Stimulated activated CD8-positive, alpha-beta memory T cell treated with anti-CD3 and anti-CD28 coated beads, Interleukin-2, amount 100 ng/mL, for 1 hour (primary cell): Measurements from ENCODE around the gene EYA2.

Experiments
- DNase-seq, 2 donors: peaks; one replicate each; pipeline ENCODE4 v3.0.0-alpha.2; 2020; ENCODE audit warnings: low read depth in 2 of 2

The EYA2 gene

DNA sequence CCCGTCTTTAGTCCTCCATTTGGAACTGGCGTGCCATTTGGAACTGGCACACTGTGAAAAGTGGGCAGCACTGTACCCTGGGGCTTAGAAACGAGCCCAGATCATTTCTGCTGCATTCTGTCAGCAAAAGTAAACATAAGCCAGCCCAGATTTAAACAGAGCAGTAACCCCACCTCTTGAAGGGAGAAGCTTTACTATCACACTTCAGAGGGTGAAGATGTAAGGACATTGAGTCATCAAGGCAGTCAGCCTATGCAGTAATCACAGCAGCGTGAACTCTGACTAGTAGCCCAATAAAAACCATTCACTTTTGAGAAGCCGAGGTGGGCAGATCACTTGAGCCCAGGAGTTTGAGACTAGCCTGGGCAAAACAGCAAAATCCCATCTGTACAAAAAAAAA is 216.9 kb downstream of the EYA2 start:
- DNase-seq = no peak

DNA sequence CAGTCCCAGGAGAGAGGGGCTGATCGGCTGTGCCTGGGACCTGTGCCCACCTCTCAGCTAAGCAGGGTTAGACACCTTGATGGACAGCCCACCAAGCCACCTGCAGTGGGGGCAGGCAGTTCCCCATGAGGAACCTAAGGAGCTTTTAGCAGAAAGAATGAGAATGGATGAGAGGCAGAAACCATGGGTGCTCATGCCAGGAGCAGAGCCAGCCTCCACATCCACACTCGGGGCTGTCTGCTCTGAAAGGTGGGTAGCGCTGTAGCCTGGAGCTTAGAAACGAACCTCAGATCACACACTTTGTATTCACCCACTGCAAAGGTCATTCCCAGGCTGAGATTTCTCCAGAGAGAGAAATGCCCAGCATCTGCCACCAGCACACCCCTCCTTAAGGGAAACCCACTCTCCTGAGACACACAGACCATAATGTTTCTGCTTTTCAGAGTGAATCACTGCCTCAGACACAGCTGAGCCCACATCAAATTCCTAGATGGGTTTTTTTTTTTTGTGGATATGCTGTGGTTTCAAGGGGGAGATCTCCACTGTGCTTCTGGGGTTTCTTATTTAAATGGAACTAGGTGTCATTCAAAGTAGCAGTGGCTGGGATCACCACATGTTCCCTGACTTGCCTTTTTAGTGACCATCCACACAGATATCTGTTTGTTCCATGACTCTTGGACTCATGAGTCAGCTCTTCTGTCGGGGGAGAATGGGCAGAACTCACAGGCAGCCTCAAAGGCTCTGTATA is 218.9 kb downstream of the EYA2 start:
- DNase-seq = no peak

DNA sequence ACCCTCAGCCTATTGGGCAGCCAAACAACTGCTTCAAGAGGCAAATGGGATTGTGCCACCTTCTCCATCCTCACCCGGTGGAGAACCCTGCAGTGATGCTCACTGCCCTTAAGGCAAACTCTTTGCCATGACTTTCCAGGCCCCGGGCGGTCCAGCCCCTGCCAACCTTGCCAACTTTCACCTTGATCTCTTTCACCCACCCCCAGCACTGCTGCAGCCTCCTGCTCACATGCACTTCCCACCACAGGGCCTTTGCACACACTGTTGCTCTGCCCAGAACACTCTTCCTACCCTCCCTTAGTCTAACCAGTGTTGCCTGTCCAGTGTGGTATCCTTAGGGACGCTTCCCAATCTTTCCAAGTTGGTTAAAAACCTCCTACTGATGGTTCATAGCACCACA is 221.1 kb downstream of the EYA2 start:
- DNase-seq = no peak

DNA sequence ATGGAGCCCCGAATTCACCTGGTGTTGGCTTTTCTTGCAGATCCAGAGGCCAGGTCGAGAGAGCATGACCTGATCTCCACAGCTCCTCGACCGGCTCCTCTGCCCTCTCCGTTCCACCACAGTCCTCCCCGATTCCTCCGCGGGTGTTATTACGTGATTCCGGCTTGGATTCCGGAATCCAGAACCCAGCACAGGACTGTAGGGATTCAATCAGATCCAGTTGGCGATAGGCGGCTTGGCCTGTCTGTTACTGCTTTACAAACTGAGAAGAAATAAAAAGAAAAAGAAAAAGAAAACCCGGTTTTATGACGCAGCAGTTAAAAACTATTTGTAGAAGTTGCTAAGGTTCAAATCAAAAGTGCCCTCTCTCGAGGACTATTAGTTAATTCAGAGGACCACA is 222.7 kb downstream of the EYA2 start:
- no peak for DNase-seq

DNA sequence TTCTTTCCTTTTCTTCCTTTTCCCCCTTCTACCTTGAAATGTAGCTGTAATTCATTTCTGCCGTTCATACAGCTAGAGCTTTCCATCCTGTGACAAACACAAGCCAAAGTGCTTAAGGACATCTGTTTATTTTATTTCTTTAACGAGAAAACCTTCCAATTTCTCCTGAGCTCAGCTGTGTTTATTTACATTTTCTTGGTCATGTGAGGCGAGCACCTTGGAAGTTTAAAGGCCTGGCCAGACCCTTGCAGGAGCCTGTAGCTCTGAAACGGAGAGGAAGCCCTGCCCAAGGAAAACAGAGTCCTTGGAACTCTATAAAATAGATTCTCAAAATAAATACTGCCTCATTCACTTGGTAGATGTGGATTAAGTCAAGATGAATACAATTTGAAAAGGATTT is 223.1 kb downstream of the EYA2 start:
- DNase-seq = no peak

DNA sequence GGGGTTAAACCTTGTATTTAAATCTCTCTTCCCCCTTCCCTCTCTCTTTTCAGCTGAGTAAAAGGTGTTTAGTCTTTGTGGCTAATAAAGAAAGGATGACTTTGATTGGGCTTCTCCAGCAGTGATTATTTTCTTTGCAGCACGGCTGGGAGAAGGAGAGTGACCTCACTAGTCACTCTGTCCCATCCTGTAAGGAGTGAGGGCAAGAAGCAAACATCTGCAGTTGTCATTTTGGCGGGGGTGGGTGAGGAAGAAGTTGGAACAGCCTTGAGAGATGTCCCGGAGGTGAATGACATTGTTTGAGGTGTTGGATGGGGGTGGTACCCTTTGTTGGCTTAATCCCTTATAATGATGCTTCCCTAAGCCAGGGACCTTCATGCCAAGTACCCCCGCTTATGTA is 223.6 kb downstream of the EYA2 start:
- no peak for DNase-seq

DNA sequence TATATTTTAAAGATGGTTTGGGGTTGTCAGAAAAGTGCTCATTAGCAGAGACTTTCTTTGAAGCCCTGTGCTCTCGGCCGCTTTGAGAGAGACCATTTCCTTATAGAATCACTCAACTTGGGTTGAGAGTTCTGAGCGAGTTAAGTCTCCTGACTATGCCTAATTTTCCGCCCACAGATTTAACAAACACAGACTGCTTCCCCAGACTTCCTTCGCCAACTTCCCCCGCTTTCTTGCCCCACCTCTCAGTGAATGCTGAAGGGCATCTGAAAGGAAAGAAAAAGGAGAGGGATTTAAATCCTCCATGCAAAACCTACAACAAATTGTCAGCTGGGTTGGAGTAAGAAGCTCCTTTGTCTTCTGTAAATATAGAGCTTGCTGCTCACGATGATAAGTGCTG is 224.0 kb downstream of the EYA2 start:
- no peak for DNase-seq

DNA sequence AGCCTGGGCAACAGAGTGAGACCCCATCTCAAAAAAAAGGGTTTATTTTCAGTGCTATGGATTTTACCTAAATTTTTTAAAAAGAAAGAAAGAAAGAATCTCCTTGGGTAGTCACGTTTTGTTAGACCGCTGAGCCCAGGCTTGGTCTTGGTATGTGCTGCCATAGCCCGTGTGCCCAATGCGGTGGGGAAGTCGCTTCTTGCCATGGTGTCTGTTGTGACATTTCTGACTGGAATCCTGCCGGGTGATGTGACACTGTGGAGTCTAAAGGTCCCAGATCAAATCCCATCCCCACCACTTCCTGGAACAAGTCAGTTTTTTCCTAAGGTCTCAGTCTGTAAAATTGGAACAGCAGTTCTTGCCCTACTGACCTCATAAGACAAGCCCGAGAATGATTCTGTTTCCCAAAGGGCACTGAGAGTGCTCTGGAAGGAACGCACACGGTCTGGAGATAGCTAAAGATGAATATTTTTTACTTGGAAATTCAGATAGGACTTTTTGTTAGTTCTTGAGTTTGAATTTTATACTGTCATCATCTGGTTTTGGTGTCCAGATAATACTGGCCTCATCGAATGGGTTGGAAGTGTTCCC is 225.8 kb downstream of the EYA2 start:
- no peak for DNase-seq

DNA sequence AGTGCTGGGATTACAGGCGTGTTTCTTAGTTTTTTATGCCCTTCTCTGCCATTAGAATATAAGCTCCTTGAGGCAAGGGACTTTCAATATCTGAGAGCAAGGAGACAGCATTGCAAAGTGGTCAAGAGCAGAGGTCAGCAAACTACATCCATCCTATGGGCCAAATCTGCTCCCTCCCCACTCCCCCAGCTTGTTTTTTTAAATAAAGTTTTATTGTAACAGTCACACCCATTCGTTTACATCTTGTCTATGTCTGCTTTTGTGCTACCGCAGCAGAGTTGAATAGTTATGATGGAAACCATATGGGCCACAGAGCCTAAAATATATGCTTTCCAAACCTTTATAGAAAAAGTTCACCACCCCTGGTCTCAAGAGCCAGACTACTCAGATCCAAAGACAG is 227.9 kb downstream of the EYA2 start:
- no peak for DNase-seq

DNA sequence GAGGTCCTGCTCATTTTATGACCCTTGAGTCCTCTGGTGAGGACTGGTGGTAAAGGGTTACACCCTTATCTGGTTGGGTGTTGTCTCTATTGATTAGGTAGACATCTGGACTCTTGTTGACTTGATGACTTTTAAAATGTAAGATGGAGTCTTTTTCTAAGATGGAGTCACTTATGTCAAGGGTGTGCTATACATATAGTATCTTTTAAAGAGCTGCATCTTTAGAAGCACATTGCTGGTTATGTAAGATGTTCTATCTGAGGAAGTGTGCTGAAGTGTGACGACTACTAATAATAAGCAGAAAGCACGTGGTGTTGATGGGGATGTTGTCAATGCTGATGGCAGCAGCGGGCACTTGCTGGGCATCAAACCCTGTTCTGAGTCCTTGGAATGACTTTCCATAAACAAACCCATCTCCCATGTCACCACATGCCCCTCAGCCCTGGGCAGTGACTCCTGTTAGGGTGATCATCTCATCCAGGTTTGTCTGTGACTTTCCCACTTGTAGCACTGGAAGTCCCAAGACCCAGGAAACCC is 229.6 kb downstream of the EYA2 start:
- no peak for DNase-seq

DNA sequence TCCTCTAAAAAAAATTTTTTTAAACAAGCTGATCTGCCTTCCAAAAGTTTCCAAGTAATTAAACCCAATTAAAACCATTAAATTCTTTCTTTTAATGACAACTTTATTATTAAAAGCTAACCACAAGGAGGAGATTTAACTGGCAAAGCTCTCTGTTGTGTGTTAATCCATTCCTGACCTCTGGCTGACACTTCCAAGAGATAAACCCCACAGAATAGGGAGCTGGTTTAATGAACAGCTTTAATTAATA is 230.8 kb downstream of the EYA2 start:
- no peak for DNase-seq

DNA sequence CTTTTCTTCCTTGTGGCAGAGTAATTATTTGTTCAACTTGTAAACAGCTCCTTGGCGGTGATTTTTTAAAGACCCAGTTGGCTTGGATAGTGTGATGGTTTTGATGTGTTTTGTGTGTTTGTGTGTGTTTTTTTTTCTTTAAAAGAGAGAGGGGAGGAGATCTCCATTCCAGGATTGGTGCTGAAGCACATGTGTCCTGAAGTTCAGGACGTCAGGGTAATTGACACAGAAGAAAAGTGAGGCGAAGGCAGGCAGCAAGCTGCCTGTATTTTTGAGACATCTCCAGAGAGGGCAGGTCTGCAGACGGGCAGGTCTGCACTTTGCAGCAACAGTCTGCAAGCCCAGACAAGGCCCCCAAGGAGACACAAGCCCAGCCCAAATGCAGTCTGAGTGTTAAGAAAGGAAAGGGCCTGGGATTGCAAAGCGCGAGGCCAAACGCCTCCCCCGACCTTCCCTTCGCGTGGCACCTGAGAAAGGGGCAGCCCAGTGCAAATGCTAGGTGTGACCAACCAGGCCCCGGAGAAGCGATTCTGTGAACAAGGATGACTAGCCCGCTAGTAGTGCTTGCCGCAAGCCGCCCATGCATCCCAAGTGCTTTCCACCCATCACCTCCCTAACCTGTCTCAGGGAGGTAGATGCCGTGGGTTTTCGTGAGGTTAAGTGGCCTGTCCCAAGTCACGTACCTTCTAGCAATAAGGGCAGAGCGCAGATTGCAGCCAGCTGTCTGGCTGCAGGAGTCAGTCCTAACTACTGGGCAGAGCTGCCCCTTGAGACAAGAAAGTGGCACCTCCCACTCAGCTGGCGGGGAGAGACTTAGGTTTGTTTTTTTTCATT is 231.3 kb downstream of the EYA2 start:
- no peak for DNase-seq

DNA sequence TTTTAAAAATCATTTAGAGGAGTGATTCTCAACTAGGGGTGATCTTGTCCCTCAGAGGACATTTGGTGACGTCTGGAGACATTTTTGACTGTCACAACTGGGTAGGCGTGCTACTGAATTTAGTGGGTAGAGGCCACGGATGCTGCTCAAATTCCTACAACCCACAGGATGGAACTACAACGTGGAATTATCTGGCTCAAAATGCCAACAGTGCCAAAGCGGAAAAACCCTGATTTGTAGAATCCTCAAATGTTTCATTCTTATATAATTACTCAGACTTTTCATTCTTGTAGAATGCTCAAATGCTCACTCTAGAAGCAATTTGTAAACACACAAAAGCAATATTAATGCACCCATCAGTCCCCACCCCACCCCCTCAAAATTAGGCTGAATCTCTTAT is 232.1 kb downstream of the EYA2 start:
- DNase-seq = no peak

DNA sequence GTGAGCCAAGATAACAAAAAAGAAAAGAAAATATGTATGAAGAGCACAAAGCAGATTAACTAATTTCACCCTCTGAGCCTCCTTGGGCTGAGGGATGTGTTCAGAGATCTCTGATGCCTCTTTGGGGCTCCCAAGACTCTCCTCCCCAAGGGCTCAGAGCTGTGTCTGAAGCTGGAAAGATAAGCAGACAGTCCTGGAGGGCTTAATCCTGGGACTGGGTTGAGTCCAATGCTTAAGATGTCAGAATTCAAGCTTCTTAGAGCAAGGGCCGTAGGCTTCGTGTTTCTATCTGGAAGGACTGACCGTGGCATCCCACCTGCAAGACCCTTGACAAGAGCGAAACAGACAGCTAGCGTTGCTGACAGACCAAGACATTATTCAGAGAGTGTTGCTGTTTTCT is 232.9 kb downstream of the EYA2 start:
- DNase-seq = no peak

DNA sequence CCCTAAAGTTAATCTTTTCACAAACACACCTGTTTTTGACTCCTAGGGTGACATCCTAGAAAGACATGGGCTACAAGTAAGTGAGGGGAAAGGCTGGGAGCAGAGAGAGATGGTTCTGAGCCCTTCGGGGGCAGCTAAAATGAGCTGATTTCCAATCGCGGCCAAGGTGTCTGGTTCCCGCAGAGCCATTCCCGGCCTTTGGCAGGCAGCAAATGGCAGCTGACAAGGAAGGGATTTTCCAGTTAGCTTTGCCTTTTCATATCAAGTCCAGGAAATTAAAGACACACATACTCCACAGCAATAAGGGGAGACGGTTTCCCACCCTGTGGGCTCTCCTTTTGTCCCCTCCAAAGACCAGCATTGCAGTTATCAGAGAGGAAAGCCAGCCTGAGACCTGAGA is 233.4 kb downstream of the EYA2 start:
- no peak for DNase-seq

DNA sequence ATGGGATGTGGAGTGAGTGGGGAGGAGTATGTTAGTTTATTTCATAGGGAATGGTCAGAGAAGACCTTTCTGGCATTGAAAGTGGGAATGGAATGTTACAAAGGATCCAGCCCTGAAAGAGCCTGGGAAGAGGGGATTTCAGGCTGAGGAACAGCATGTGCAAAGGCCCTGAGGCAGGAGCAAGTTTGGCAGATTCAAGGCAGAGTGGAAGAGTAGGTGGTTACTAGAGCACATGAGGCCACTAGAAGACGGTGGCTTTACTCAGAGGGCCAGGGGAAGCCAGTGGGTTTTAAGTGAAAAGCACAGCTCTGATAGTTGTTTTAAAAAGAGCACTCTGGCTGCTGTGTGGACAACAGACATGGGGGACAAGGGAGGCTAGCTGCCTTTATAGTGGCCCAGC is 234.7 kb downstream of the EYA2 start:
- no peak for DNase-seq

DNA sequence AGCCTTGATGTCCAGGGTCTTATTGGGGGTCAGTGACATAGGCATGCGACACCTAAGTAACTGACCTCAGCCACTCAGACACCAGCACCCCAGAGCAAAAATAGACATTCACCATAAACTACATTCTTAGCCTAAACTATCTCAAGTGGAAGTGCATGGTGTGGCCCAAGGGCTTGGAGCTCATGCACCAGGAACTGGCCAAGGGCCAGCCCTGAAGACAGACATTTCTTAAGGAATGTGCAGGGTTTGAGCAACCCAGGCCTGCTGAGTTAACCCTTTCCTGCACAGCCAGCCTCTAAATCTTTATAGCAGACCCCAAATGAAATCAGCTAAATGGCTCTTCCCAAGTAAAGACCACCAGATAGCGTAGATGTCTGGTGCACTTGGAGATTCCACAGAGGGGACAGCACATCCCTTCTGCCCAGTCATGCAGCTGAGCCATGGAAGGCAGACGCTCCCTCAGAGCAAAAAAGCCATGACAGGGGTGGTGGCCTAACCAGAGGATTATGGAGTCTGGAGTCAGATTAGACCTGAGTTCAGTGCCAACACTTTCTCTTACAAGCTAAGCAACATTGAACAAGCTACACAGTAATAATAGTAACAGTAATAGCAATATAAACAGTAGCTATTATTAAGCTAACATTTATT is 239.3 kb downstream of the EYA2 start:
- DNase-seq = no peak

DNA sequence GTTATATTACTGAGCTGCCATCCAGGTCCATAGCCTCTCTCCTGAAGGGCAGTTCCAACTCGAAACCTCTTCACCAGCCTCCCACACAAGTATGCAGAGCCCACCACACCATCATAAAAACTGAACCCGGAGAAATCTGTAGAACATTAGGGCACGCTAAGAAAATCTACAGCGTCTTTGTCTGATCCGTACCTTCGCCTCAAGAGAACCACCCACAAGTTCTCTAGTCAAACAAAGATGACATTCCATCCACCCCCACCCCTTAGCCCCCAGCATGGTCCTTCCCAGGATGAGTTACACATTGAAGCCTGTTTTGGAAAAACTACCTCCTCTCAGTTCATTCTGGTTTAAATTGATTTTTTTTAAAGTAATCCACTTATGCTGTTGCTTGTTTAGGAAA is 242.1 kb downstream of the EYA2 start:
- DNase-seq = no peak

DNA sequence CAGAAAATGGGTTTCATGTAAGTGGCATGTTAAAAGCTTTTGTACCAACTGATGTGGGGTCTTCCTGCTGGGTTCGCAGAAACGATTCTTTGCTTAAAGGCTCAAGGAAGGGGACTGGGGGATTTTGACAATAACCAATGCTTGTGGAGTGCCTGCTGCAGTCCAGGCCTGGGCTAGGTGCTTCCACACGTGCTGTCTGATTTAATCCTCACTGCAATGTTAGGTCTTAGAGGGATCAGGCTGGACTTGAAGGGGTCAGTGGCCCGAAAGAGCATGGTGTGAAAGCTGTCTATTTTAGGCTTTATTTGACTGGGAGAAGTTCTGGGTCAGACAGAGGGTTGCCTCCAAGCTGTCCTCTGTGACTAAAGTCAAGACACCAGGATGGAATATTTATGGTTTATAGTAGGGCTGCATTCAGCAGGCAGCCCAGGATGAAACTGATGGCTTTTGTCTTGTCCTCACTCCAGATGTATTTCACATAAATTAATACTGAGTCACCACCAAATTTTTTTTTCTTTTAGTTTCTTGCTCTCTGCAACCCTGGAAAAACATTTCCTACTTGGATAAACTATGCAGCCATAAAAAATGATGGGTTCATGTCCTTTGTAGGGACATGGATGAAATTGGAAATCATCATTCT is 242.7 kb downstream of the EYA2 start:
- no peak for DNase-seq

DNA sequence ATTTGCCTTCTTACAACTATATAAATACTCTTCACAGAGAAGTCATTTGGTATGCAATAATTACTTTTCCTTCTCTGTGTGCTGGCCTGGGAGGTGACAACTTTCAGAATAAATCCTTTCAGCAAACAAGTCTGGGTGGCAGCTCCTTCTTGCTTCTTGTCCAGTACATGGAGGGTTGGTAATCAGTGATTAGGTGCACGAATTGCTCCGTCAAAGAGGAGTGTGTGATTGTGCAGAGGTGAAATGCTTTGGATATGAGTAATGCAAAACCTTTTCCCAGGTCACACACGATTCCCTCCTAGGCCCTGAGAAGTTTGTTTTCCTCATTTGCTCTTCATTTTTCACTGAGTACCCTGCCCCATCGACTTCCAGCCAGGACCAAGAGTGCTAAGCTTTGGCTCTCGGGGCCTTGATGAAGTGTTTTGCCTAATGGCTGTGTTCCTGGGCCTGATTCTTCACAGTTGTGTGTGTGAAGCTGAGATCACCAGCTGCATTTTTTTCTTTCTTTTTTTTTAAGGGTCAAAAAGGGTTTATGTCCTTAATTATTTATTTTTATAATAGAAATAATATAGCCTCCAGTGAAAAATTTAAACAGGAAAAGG is 245.4 kb downstream of the EYA2 start:
- DNase-seq = no peak

DNA sequence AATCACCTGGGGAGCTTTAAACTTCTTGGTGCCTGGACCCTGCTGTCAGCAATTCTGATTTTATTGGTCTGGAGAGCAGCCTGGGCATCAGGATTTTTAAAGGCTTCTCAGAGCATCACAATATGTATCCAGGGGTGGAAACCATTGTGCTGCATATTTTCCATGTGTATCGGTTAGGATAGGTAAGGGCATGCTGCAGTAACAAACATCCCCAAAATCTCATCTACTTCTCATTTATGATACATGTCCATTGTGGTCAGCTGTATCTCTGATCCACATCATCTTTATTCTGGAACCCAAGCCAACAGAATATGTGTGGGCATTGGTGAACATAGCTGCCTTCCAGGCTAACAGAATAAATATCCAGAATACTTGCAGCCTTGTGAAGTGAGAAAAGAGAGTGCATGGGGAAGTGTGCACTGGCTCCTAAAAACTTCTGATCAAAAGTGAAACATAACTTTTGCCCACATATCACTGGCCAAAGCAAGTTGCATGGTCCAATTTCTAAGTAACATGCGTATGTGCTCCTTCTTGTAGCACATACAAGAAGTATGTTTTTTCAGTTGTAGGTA is 246.8 kb downstream of the EYA2 start:
- no peak for DNase-seq
